ENCODE measurements around the gene NCEH1. TPM values are rescaled to one million over a fixed set of nuclear protein-coding genes. Genes with fewer than 3 reads are reported as not detected.

The NCEH1 gene
- total RNA-seq, 1 experiment from 2014 or later, result 4.5 TPM

DNA sequence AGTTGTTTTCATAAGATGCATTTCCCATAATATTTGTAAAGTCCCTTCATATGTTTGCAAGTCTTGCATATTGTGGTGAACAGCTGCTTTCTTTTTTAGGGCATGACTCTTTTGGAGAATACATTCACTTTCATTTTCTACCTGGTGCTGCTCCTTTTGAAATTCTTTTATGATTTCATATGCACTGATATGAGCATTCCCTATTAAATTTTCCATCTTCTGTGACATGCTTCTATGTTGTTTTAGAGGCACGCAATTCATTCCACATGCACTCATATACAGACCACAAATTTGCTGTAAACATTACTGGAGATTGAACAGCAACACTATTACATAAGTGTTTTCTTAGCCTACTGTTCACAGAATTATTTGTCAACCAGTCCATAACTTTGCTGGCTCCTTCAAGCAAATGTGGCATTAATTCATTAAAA, 94.8 kb downstream of the NCEH1 start:
- H3K9me3 Mint-ChIP-seq, result peaks cover 3% of the 10 kb centered on the region
- H3K4me3 Mint-ChIP-seq, result no peak overlapping the region
- H3K36me3 Mint-ChIP-seq, result peaks cover 3% of the 10 kb centered on the region
- DNase-seq (ENCODE audit: low spot score), result no peak
- no peaks in the 10 kb centered on the region for H3K27me3 Mint-ChIP-seq (ENCODE audit: low read depth)
- no peak overlapping the region for H3K27ac Mint-ChIP-seq
- ChIA-PET CTCF (no interaction called here), POLR2A (no interaction called here)
- peaks cover 5% of the 10 kb centered on the region; the same call in 1 of the 2 replicates for H3K4me1 Mint-ChIP-seq
- no peak for ATAC-seq
- TF ChIP-seq, protein P1, sequence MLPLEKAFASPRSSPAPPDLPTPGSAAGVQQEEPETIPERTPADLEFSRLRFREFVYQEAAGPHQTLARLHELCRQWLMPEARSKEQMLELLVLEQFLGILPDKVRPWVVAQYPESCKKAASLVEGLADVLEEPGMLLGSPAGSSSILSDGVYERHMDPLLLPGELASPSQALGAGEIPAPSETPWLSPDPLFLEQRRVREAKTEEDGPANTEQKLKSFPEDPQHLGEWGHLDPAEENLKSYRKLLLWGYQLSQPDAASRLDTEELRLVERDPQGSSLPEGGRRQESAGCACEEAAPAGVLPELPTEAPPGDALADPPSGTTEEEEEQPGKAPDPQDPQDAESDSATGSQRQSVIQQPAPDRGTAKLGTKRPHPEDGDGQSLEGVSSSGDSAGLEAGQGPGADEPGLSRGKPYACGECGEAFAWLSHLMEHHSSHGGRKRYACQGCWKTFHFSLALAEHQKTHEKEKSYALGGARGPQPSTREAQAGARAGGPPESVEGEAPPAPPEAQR (CRISPR knock-in tag; IDR thresholded peaks at IDR 0.05), result no peak
- TF ChIP-seq ESRRA (CRISPR knock-in tag; IDR thresholded peaks at IDR 0.05; ENCODE audit: borderline replicate concordance), result no peak
- TF ChIP-seq, protein P2, sequence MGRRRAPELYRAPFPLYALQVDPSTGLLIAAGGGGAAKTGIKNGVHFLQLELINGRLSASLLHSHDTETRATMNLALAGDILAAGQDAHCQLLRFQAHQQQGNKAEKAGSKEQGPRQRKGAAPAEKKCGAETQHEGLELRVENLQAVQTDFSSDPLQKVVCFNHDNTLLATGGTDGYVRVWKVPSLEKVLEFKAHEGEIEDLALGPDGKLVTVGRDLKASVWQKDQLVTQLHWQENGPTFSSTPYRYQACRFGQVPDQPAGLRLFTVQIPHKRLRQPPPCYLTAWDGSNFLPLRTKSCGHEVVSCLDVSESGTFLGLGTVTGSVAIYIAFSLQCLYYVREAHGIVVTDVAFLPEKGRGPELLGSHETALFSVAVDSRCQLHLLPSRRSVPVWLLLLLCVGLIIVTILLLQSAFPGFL (CRISPR knock-in tag; IDR thresholded peaks at IDR 0.05; ENCODE audit: borderline replicate concordance), result no peak

DNA sequence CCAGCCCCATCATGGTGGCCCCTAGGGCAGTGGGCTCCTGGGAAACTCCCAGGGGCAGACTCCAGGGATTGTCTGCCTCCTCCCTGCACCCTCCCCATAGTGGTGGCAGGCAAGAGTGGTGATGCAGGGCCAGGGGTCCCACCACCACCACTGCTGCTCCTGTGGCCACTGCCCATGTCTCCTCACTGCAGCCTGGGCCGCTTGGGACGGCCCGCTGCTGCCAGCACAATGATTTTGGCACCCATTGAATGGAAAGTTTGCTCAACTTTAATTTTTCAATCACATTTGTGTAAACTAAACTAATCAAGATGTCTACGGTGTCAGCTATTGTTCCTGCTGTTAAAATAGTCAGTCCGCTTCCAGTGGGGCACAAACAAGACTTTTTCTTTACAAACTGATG, 95.6 kb downstream of the NCEH1 start:
- TF ChIP-seq RELA (CRISPR knock-in tag; IDR thresholded peaks at IDR 0.05; ENCODE audit: borderline replicate concordance) (no peak), TEAD4 (CRISPR knock-in tag; IDR thresholded peaks at IDR 0.05) (no peak), GABPB1 (CRISPR knock-in tag; IDR thresholded peaks at IDR 0.05) (no peak), ZBTB21 (CRISPR knock-in tag; IDR thresholded peaks at IDR 0.05; ENCODE audit: borderline replicate concordance) (no peak), ZNF219 (CRISPR knock-in tag; IDR thresholded peaks at IDR 0.05; ENCODE audit: borderline replicate concordance) (no peak), OVOL2 (CRISPR knock-in tag; IDR thresholded peaks at IDR 0.05; ENCODE audit: borderline replicate concordance) (no peak), FOXK1 (CRISPR knock-in tag; IDR thresholded peaks at IDR 0.05) (no peak), ZNF138 (CRISPR knock-in tag; conservative IDR thresholded peaks at IDR 0.05) (no peak), ATF1 (CRISPR knock-in tag; IDR thresholded peaks at IDR 0.05) (no peak), ESRRA (CRISPR knock-in tag; IDR thresholded peaks at IDR 0.05; ENCODE audit: borderline replicate concordance) (no peak), FOXP1 (CRISPR knock-in tag; IDR thresholded peaks at IDR 0.05; ENCODE audit: borderline replicate concordance) (no peak), JUN (CRISPR knock-in tag; IDR thresholded peaks at IDR 0.05) (no peak), IRF2 (CRISPR knock-in tag; IDR thresholded peaks at IDR 0.05; ENCODE audit: borderline replicate concordance, low read depth) (no peak), SMAD4 (CRISPR knock-in tag; IDR thresholded peaks at IDR 0.05) (no peak)
- TF ChIP-seq, protein P3, sequence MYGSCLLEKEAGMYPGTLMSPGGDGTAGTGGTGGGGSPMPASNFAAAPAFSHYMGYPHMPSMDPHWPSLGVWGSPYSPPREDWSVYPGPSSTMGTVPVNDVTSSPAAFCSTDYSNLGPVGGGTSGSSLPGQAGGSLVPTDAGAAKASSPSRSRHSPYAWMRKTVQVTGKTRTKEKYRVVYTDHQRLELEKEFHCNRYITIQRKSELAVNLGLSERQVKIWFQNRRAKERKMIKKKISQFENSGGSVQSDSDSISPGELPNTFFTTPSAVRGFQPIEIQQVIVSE (CRISPR knock-in tag; IDR thresholded peaks at IDR 0.05; ENCODE audit: borderline replicate concordance), result no peak
- no peak for DNase-seq (ENCODE audit: low spot score)
- Mint-ChIP-seq H3K4me1 (peaks cover 5% of the 10 kb centered on the region; the same call in 1 of the 2 replicates), H3K36me3 (peaks cover 11% of the 10 kb centered on the region), H3K4me3 (no peak overlapping the region), H3K27ac (no peak overlapping the region), H3K27me3 (ENCODE audit: low read depth) (no peaks in the 10 kb centered on the region; the same call in 1 of the 2 replicates), H3K9me3 (peaks cover 11% of the 10 kb centered on the region)
- ChIA-PET POLR2A (no interaction called here), CTCF (no interaction called here)
- no peak for ATAC-seq

DNA sequence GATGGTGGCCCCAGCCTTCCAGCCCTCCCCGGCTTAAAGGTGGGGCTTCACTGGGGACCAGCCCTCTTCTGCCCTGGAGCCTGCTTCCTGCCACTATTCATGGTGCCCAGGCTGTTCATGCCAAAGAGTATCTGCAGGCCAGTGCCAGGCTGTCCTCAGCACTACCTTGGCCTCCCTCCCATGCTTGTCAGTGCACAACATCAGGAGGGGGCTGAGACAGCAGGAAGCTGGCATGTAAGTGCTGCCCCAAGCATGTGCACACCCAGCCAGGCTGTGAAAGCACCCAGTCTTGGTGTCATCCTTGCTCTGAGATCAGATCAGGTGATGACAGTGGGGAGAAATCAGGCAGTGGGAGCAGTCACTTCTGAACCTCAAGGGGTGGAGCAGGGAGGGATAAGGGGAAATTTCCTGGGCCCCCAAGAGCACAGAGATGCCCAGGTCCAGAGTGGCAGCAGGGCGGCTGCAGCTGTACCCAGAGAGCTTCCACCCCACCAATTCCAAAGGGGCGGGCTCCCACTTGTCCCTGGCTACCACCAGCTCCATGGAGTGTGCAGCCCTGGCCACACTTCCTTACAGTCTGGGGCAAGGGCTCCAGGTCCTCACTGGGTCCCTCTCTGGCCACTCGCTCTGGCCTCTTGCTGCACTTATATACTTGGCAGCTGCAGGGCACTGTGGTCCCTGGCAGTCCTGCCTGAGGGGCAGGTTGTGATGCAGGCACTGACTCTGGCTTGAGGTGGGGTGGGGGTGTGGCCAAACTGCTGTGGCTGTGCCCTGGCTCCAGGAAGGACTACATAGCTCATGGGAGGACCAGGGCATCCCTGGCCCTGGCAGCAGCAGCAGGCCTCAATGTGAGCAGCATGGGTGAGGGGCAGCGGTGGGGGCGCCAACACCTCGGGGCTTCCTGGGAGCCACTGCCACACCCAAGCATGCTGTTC, 96.3 kb downstream of the NCEH1 start:
- peak; percentile 56 for ATAC-seq
- TF ChIP-seq ZNF219 (CRISPR knock-in tag; IDR thresholded peaks at IDR 0.05; ENCODE audit: borderline replicate concordance) (no peak), EMX1 (CRISPR knock-in tag; IDR thresholded peaks at IDR 0.05) (no peak), SMAD4 (CRISPR knock-in tag; IDR thresholded peaks at IDR 0.05) (no peak), TEAD1 (CRISPR knock-in tag; IDR thresholded peaks at IDR 0.05) (no peak), SP1 (CRISPR knock-in tag; conservative IDR thresholded peaks at IDR 0.05) (no peak), OVOL2 (CRISPR knock-in tag; IDR thresholded peaks at IDR 0.05; ENCODE audit: borderline replicate concordance) (no peak), ZNF671 (CRISPR knock-in tag; IDR thresholded peaks at IDR 0.05) (no peak), KAT7 (CRISPR knock-in tag; IDR thresholded peaks at IDR 0.05; ENCODE audit: borderline replicate concordance) (no peak)
- TF ChIP-seq, protein P4, sequence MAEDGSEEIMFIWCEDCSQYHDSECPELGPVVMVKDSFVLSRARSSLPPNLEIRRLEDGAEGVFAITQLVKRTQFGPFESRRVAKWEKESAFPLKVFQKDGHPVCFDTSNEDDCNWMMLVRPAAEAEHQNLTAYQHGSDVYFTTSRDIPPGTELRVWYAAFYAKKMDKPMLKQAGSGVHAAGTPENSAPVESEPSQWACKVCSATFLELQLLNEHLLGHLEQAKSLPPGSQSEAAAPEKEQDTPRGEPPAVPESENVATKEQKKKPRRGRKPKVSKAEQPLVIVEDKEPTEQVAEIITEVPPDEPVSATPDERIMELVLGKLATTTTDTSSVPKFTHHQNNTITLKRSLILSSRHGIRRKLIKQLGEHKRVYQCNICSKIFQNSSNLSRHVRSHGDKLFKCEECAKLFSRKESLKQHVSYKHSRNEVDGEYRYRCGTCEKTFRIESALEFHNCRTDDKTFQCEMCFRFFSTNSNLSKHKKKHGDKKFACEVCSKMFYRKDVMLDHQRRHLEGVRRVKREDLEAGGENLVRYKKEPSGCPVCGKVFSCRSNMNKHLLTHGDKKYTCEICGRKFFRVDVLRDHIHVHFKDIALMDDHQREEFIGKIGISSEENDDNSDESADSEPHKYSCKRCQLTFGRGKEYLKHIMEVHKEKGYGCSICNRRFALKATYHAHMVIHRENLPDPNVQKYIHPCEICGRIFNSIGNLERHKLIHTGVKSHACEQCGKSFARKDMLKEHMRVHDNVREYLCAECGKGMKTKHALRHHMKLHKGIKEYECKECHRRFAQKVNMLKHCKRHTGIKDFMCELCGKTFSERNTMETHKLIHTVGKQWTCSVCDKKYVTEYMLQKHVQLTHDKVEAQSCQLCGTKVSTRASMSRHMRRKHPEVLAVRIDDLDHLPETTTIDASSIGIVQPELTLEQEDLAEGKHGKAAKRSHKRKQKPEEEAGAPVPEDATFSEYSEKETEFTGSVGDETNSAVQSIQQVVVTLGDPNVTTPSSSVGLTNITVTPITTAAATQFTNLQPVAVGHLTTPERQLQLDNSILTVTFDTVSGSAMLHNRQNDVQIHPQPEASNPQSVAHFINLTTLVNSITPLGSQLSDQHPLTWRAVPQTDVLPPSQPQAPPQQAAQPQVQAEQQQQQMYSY (CRISPR knock-in tag; IDR thresholded peaks at IDR 0.05), result no peak

More for the DNA sequence above, 96.3 kb downstream of the NCEH1 start:
- no peak overlapping the region for H3K4me3 Mint-ChIP-seq
- H3K27me3 Mint-ChIP-seq (ENCODE audit: low read depth), result no peaks in the 10 kb centered on the region; the same call in 1 of the 2 replicates
- peaks cover 18% of the 10 kb centered on the region for H3K9me3 Mint-ChIP-seq
- POLR2A ChIA-PET, result no interaction called here
- CTCF ChIA-PET, result interaction anchor here (1.0 kb wide), 1 partner anchor 52 kb away, joined by 4 read pairs; no protein-coding TSS in a partner anchor
- no peak for DNase-seq (ENCODE audit: low spot score)
- H3K36me3 Mint-ChIP-seq, result peaks cover 15% of the 10 kb centered on the region
- H3K4me1 Mint-ChIP-seq, result peaks cover 5% of the 10 kb centered on the region; the same call in 1 of the 2 replicates
- no peak overlapping the region for H3K27ac Mint-ChIP-seq
